Erythroblast (primary cell): ENCODE measurements around the gene NQO2.

ENCODE experiments used
- GATA1 ChIP-seq: IDR thresholded peaks from 2 replicates; pipeline ENCODE4 v1.6.1; 2011; ENCODE audit warnings: low read depth, mild to moderate bottlenecking, control low read depth, low read length, moderate library complexity
- POLR2A ChIP-seq: IDR thresholded peaks from 2 replicates; pipeline ENCODE4 v1.6.1; 2011; ENCODE audit warnings: mild to moderate bottlenecking, low read length

DNA sequence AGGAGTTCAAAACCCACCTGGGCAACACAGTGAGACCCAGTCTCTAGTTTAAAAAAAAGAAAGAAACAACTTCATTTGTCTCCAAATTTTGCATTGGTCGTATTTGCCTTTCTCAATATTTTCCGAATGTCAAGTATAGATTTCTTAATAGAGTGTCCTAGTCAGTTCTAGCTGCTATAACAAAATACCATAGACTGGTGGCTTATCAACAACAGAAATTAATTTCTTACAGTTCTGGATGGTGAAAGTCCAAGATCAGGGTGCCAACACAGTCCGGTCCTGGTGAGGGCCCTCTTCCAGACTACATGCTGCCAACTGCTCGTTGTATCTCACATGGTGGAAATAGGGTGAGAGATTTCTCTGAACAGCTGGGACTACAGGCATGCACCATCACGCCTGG lies 34.0 kb downstream of the NQO2 start:
- TF ChIP-seq POLR2A (no peak), GATA1 (no peak)
